Mesothelial cell of epicardium (in vitro differentiated cells): ENCODE measurements around the gene A4GALT. TPM values are rescaled to one million over a fixed set of nuclear protein-coding genes. Genes with fewer than 3 reads are reported as not detected.
"Not testable (repeated sequence)": the region's sequence is repeated elsewhere in the genome, so short reads cannot be mapped to it uniquely, and the experiment has no call there.

Source experiments
- DNase-seq, 2 experiments: peaks; one replicate each; pipeline ENCODE4 v3.0.0; 2021; ENCODE audit warnings: low spot score in 2 of 2; ENCODE audit not compliant: unreplicated experiment in 2 of 2
- H3K27ac Mint-ChIP-seq: 2 replicates; pipeline ENCODE4 v1.8.0; 2021; ENCODE audit warnings: mixed read lengths
- H3K27me3 Mint-ChIP-seq: 2 replicates; pipeline ENCODE4 v1.8.0; 2021; ENCODE audit warnings: low read depth, mixed read lengths
- H3K36me3 Mint-ChIP-seq: 2 replicates; pipeline ENCODE4 v1.8.0; 2021; ENCODE audit warnings: mixed read lengths
- H3K4me1 Mint-ChIP-seq: 2 replicates; pipeline ENCODE4 v1.8.0; 2021; ENCODE audit warnings: mixed read lengths
- H3K4me3 Mint-ChIP-seq: 2 replicates; pipeline ENCODE4 v1.8.0; 2021; ENCODE audit warnings: mild to moderate bottlenecking, moderate library complexity, mixed read lengths
- H3K9me3 Mint-ChIP-seq: 2 replicates; pipeline ENCODE4 v1.8.0; 2021; ENCODE audit warnings: mixed read lengths
- CTCF ChIP-seq: fragments of 200-600 bp; sonication (generic); IDR thresholded peaks from one replicate; pipeline ENCODE4 v1.5.0; 2021; ENCODE audit warnings: antibody characterized with exemption; ENCODE audit not compliant: unreplicated experiment
- total RNA-seq: library from RNA; stranded (reverse); gene quantifications from 3 replicates; pipeline ENCODE4 v1.2.1, GENCODE V29; 2021

Gene A4GALT
- total RNA-seq, 1 donor from 2014 or later: 0.67 TPM

GRCh38 chr22:42679691-42680090, 41.0 kb downstream of the A4GALT start:
- Mint-ChIP-seq H3K27me3 (peaks cover 2% of the 10 kb centered on the region), H3K4me3 (no peak overlapping the region), H3K9me3 (peaks cover 12% of the 10 kb centered on the region), H3K27ac (no peak overlapping the region), H3K4me1 (peaks cover 6% of the 10 kb centered on the region), H3K36me3 (no peaks in the 10 kb centered on the region)
- DNase-seq: no peak
- no peak for TF ChIP-seq CTCF

GRCh38 chr22:42678894-42679293, 41.8 kb downstream of the A4GALT start:
- H3K27ac Mint-ChIP-seq: no peak overlapping the region
- peaks cover 6% of the 10 kb centered on the region for H3K4me1 Mint-ChIP-seq
- H3K27me3 Mint-ChIP-seq: peaks cover 2% of the 10 kb centered on the region
- TF ChIP-seq CTCF: no peak
- H3K4me3 Mint-ChIP-seq: no peak overlapping the region
- H3K36me3 Mint-ChIP-seq: no peaks in the 10 kb centered on the region
- H3K9me3 Mint-ChIP-seq: peaks cover 12% of the 10 kb centered on the region
- no peak for DNase-seq

GRCh38 chr22:42677936-42678335, 42.7 kb downstream of the A4GALT start:
- peaks cover 12% of the 10 kb centered on the region for H3K9me3 Mint-ChIP-seq
- not testable (repeated sequence) for H3K4me3 Mint-ChIP-seq, H3K4me1 Mint-ChIP-seq, H3K36me3 Mint-ChIP-seq, DNase-seq, H3K27ac Mint-ChIP-seq, H3K27me3 Mint-ChIP-seq

GRCh38 chr22:42676059-42676607, 44.5 kb downstream of the A4GALT start:
- peak overlapping the region; percentile 85 for H3K27ac Mint-ChIP-seq
- H3K4me3 Mint-ChIP-seq: no peak overlapping the region
- DNase-seq: no peak
- peaks cover 5% of the 10 kb centered on the region for H3K4me1 Mint-ChIP-seq
- no peak for TF ChIP-seq CTCF
- no peaks in the 10 kb centered on the region for H3K36me3 Mint-ChIP-seq
- H3K27me3 Mint-ChIP-seq: no peaks in the 10 kb centered on the region
- H3K9me3 Mint-ChIP-seq: peaks cover 12% of the 10 kb centered on the region

- DNase-seq: no peak
- no peak for TF ChIP-seq CTCF
- Mint-ChIP-seq H3K36me3 (no peaks in the 10 kb centered on the region), H3K4me3 (no peak overlapping the region), H3K27me3 (no peaks in the 10 kb centered on the region), H3K9me3 (peaks cover 6% of the 10 kb centered on the region), H3K27ac (peak overlapping the region; percentile 60), H3K4me1 (peaks cover 5% of the 10 kb centered on the region)
These were observed 46.7 kb downstream of the A4GALT start for GRCh38 chr22:42673898-42674401.

GRCh38 chr22:42673071-42673470, 47.6 kb downstream of the A4GALT start:
- H3K4me1 Mint-ChIP-seq, DNase-seq, H3K9me3 Mint-ChIP-seq, H3K4me3 Mint-ChIP-seq, H3K36me3 Mint-ChIP-seq, H3K27ac Mint-ChIP-seq, H3K27me3 Mint-ChIP-seq: not testable (repeated sequence)
